NB4 (cell line): Measurements from ENCODE around the gene TEAD4.

Source experiments
- DNase-seq: peaks from one replicate; pipeline ENCODE4 v3.0.0; 2010; ENCODE audit warnings: low read depth
- H3K4me3 ChIP-seq: one replicate; pipeline ENCODE4 v1.5.1; 2011; ENCODE audit warnings: mild to moderate bottlenecking, low read depth, low read length, moderate library complexity
- MYC ChIP-seq: IDR thresholded peaks from 2 replicates; pipeline ENCODE4 v1.6.1; 2011; ENCODE audit warnings: low read depth, low read length
- POLR2A ChIP-seq: IDR thresholded peaks from 2 replicates; pipeline ENCODE4 v1.6.1; 2011; ENCODE audit warnings: mild to moderate bottlenecking; ENCODE audit not compliant: insufficient read length; ENCODE audit errors: extremely low read depth
- TF ChIP-seq, protein P1 (sequence below): IDR thresholded peaks from one replicate; pipeline ENCODE4 v1.5.1; 2012; ENCODE audit warnings: low read depth, low read length
- TF ChIP-seq, protein P2 (sequence below): IDR thresholded peaks from 2 replicates; pipeline ENCODE4 v1.6.1; 2011; ENCODE audit warnings: low read depth, low read length

TEAD4 gene

DNA sequence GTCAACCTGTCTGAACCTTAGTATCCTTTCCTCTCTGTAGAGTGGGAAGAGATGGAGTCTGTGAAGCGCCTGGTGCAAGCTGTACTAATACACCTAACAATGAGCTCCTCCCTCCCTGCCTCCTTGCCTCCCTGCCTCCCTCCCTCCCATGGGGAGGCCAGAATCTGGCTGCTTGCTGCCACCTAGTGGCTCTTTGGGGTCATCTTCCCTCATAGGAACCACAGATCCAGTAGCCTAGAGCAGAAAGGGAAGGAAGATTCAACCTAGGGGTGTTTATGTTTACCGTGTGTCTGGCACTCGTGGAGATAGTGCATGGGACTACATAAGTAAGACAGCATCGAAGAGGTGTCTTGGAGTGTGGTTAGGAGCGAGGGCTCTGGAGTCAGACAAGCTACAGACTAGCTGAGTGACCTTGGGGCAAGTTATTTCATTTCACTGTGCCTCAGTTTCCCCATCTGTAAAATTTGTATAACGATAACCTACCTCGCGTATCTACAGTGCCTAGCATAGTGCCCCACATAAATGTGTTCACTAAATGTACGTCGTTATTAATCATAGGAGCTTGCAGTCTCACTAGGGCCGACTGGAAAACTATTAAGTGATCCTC lies 82.5 kb downstream of the TEAD4 start:
- peak; percentile 86 for DNase-seq
- no peak for TF ChIP-seq MYC
- TF ChIP-seq, protein P1, sequence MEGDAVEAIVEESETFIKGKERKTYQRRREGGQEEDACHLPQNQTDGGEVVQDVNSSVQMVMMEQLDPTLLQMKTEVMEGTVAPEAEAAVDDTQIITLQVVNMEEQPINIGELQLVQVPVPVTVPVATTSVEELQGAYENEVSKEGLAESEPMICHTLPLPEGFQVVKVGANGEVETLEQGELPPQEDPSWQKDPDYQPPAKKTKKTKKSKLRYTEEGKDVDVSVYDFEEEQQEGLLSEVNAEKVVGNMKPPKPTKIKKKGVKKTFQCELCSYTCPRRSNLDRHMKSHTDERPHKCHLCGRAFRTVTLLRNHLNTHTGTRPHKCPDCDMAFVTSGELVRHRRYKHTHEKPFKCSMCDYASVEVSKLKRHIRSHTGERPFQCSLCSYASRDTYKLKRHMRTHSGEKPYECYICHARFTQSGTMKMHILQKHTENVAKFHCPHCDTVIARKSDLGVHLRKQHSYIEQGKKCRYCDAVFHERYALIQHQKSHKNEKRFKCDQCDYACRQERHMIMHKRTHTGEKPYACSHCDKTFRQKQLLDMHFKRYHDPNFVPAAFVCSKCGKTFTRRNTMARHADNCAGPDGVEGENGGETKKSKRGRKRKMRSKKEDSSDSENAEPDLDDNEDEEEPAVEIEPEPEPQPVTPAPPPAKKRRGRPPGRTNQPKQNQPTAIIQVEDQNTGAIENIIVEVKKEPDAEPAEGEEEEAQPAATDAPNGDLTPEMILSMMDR = peak; percentile 75
- TF ChIP-seq, protein P2, sequence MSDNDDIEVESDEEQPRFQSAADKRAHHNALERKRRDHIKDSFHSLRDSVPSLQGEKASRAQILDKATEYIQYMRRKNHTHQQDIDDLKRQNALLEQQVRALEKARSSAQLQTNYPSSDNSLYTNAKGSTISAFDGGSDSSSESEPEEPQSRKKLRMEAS = 0 out of 2 replicates have a peak, but pooled peaks have one; percentile 16
- H3K4me3 ChIP-seq = no peak overlapping the region

DNA sequence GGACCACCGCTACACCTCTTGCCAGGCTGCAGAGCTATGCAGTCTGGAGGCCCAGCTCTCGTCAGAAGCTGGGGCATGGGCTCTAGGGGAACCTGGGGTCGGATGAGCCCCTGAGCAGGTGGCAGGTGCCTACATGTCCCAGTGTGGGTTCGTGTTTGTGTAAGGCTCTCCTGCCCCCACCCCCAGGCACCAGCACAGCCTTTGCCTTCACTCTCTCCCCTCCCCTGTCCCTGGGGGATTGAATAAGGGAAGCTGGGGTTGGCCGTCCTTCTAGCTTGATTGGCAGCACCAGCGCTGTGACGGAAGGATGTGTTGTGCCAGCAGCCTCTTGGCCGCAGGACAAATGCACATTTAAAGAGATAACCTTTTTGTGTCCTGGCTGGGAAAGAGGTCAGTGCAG lies 83.2 kb downstream of the TEAD4 start:
- DNase-seq = peak; percentile 90
- no peak for TF ChIP-seq MYC
- TF ChIP-seq, protein P2 = 0 out of 2 replicates have a peak, but pooled peaks have one; percentile 18
- H3K4me3 ChIP-seq = no peak overlapping the region

DNA sequence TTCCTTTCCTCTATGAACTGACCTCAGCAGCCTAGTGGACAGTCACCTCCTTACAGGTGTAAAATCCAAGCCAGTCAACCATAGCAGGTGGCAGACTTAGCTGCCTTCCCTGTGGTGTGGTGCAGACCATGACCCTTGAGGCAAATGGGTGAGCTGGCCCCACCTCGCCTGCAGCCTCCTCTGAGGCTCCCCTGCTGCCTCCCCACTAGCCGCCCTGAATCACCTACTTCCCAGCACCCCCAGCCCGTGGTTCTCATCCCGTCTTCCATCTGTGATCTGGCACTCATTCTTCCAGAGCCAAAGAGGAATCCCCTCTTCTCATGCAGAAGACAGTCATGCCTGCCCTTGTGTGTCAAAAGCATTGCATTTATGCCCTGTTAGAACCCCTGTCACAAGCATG lies 83.6 kb downstream of the TEAD4 start:
- no peak for TF ChIP-seq MYC
- TF ChIP-seq, protein P2 = no peak
- no peak for TF ChIP-seq POLR2A
- TF ChIP-seq, protein P1 = no peak
- no peak for DNase-seq
- no peak overlapping the region for H3K4me3 ChIP-seq

DNA sequence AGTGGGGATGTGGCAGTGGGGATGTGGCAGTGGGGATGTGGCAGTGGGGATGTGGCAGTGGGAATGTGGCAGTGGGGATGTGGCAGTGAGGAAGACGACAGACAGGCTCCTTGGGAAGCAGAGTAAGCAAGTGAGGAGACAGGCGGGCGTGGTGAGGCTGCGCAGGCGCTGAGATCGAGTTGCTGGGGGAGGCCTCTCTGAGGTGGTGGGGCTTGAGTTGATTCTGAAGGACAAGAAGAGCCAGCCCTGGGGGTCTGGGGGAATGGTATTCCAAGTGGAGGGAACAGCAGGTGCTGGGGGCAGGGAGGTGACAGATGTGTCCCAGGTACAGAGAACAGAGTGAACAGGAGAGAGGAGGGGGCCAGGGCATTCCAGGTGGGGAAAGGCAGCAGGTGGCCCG lies 84.2 kb downstream of the TEAD4 start:
- H3K4me3 ChIP-seq = no peak overlapping the region
- DNase-seq = no peak
- TF ChIP-seq MYC (no peak), POLR2A (no peak)
- TF ChIP-seq, protein P1 = no peak
- TF ChIP-seq, protein P2 = no peak

DNA sequence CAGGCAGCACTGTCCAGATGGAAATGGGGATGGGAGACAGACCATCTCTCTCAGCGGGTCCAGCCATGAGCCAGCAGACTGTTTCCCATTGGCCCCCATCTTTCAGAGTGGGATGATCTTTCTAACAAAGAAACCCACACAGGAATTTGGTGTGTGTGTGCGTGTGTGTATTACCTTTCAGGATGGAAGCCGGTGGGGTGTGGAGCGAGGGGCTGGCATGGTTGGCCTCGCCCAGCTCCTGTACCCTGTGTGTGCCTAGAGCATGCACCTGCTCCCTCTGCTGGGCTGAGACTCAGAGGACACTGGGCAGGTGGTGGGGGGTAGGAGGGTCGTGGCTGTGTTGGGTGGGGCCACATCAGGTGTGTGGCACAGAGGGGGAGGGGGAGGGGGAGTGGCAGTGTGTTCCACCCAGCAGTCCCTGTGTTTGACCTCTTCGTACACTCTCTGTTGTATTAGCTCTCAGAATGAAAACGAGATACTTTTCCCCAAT lies 85.0 kb downstream of the TEAD4 start:
- TF ChIP-seq MYC (no peak), POLR2A (no peak)
- TF ChIP-seq, protein P2 = no peak
- TF ChIP-seq, protein P1 = no peak
- DNase-seq = no peak

DNA sequence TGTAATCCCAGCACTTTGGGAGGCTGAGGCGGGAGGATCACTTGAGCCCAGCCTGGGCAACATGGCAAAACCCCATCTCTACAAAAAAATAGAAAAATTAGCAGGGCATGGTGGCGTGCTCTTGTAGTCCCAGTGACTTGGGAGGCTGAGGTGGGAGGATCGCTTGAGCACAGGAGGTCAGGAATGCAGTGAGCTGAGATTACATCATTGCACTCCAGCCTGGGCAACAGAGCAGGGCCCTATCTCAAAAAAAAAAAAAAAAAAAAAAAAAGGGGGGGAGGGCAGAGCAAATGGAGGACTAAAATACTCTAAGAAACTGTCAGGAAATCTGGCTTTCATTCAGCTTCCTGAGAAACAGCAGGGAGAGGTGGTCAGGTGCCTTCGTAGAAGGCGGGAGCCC lies 86.3 kb downstream of the TEAD4 start:
- no peak overlapping the region for H3K4me3 ChIP-seq
- TF ChIP-seq, protein P2 = no peak
- TF ChIP-seq POLR2A (no peak), MYC (no peak)
- TF ChIP-seq, protein P1 = no peak
- no peak for DNase-seq

More for the DNA sequence above, 85.0 kb downstream of the TEAD4 start:
- H3K4me3 ChIP-seq = no peak overlapping the region
